HL-60 (cell line): ENCODE data around the gene MINDY3.

ENCODE experiments used
- GABPA ChIP-seq: IDR thresholded peaks from 2 replicates; pipeline ENCODE4 v1.6.1; 2012; ENCODE audit warnings: low read depth
- POLR2AphosphoS5 ChIP-seq: IDR thresholded peaks from 2 replicates; pipeline ENCODE4 v1.6.1; 2012; ENCODE audit warnings: low read depth
- TF ChIP-seq, protein P1 (sequence below): IDR thresholded peaks from one replicate; pipeline ENCODE4 v1.5.1; 2011; ENCODE audit warnings: low read length, control low read depth, inconsistent platforms; ENCODE audit not compliant: insufficient read depth
- TF ChIP-seq, protein P2 (sequence below): IDR thresholded peaks from 2 replicates; pipeline ENCODE4 v1.6.1; 2012; ENCODE audit warnings: low read depth; ENCODE audit not compliant: insufficient replicate concordance

DNA sequence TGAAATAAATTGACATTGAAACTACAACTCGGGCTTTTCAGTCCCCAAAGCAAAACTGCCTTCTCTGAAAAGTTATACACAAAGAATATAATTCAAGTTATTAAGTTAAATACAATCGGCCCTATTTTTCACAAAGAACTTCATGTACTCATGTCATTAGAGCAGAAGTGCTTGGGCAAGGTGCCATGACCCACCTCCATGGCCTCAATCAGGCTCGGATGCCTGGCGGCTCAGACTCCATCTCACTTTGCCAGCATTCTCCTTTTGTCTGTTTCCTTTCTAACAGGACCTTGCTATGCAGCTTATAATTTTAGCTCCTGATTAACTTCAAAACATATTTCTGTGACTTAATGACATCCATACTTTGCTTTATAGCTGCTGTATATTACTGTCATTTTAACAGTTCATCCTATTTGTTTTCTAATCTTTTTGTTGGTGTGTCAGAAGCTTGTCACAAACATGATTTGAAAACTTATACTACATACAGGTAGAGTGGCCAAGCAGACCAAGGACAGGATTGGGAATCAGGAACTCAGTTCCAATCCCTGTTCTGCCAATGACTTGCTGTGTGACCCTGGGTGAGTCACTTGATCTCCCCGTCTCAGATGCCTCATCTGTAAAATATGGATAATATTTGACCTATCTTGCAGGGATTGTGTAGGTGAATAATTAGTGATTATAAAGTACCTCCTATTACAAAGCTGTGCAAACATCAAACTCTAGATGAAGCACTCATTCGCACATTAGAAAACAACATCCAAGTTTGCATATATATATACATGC is 79.8 kb downstream of the MINDY3 start:
- TF ChIP-seq, protein P1, sequence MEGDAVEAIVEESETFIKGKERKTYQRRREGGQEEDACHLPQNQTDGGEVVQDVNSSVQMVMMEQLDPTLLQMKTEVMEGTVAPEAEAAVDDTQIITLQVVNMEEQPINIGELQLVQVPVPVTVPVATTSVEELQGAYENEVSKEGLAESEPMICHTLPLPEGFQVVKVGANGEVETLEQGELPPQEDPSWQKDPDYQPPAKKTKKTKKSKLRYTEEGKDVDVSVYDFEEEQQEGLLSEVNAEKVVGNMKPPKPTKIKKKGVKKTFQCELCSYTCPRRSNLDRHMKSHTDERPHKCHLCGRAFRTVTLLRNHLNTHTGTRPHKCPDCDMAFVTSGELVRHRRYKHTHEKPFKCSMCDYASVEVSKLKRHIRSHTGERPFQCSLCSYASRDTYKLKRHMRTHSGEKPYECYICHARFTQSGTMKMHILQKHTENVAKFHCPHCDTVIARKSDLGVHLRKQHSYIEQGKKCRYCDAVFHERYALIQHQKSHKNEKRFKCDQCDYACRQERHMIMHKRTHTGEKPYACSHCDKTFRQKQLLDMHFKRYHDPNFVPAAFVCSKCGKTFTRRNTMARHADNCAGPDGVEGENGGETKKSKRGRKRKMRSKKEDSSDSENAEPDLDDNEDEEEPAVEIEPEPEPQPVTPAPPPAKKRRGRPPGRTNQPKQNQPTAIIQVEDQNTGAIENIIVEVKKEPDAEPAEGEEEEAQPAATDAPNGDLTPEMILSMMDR, result no peak
- TF ChIP-seq POLR2AphosphoS5, result no peak
- TF ChIP-seq, protein P2, sequence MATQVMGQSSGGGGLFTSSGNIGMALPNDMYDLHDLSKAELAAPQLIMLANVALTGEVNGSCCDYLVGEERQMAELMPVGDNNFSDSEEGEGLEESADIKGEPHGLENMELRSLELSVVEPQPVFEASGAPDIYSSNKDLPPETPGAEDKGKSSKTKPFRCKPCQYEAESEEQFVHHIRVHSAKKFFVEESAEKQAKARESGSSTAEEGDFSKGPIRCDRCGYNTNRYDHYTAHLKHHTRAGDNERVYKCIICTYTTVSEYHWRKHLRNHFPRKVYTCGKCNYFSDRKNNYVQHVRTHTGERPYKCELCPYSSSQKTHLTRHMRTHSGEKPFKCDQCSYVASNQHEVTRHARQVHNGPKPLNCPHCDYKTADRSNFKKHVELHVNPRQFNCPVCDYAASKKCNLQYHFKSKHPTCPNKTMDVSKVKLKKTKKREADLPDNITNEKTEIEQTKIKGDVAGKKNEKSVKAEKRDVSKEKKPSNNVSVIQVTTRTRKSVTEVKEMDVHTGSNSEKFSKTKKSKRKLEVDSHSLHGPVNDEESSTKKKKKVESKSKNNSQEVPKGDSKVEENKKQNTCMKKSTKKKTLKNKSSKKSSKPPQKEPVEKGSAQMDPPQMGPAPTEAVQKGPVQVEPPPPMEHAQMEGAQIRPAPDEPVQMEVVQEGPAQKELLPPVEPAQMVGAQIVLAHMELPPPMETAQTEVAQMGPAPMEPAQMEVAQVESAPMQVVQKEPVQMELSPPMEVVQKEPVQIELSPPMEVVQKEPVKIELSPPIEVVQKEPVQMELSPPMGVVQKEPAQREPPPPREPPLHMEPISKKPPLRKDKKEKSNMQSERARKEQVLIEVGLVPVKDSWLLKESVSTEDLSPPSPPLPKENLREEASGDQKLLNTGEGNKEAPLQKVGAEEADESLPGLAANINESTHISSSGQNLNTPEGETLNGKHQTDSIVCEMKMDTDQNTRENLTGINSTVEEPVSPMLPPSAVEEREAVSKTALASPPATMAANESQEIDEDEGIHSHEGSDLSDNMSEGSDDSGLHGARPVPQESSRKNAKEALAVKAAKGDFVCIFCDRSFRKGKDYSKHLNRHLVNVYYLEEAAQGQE, result no peak
- no peak for TF ChIP-seq GABPA
